HG03097 (cell line): ENCODE data around the gene TTC7B.

Experiments
- ATAC-seq: cut with Tn5 transposase; IDR thresholded peaks from one replicate; pipeline ENCODE4 v1.9.1; 2021; ENCODE audit not compliant: unreplicated experiment, low FRiP score

The TTC7B gene

GRCh38 chr14:90521930-90522483 is 294.2 kb downstream of the TTC7B start:
- ATAC-seq, result no peak

- no peak for ATAC-seq
Observed at GRCh38 chr14:90521084-90521929, 294.9 kb downstream of the TTC7B start.

GRCh38 chr14:90520326-90520725 is 295.9 kb downstream of the TTC7B start:
- no peak for ATAC-seq

- no peak for ATAC-seq
Observed at GRCh38 chr14:90519262-90519920, 296.8 kb downstream of the TTC7B start.

GRCh38 chr14:90518941-90519256 is 297.3 kb downstream of the TTC7B start:
- ATAC-seq, result no peak

- ATAC-seq, result no peak
Observed at GRCh38 chr14:90518069-90518940, 297.9 kb downstream of the TTC7B start.

- no peak for ATAC-seq
Observed at GRCh38 chr14:90517076-90517841, 299.0 kb downstream of the TTC7B start.

- ATAC-seq, result no peak
Observed at GRCh38 chr14:90514566-90514965, 301.7 kb downstream of the TTC7B start.

GRCh38 chr14:90514015-90514398 is 302.2 kb downstream of the TTC7B start:
- ATAC-seq, result no peak

- no peak for ATAC-seq
Observed at GRCh38 chr14:90513161-90514014, 302.8 kb downstream of the TTC7B start.

- no peak for ATAC-seq
Observed at GRCh38 chr14:90512329-90512991, 303.8 kb downstream of the TTC7B start.

GRCh38 chr14:90511795-90512328 is 304.4 kb downstream of the TTC7B start:
- no peak for ATAC-seq

- no peak for ATAC-seq
Observed at GRCh38 chr14:90511252-90511651, 305.0 kb downstream of the TTC7B start.

GRCh38 chr14:90510159-90510558 is 306.1 kb downstream of the TTC7B start:
- no peak for ATAC-seq

GRCh38 chr14:90509403-90509802 is 306.8 kb downstream of the TTC7B start:
- ATAC-seq, result no peak

- ATAC-seq, result no peak
Observed at GRCh38 chr14:90508536-90509254, 307.5 kb downstream of the TTC7B start.

GRCh38 chr14:90508036-90508435 is 308.2 kb downstream of the TTC7B start:
- ATAC-seq, result no peak

- ATAC-seq, result no peak
Observed at GRCh38 chr14:90507428-90507827, 308.8 kb downstream of the TTC7B start.
